ENCODE data around the gene CDX1. TPM values are rescaled to one million over a fixed set of nuclear protein-coding genes. Genes with fewer than 3 reads are reported as not detected.

Gene CDX1
- polyA plus RNA-seq, 3 donors: not detected

GRCh38 chr5:150160448-150161081, 6.0 kb upstream of the CDX1 start:
- intact Hi-C loops (cut with micrococcal nuclease): loop anchor here in 1 of 2 donors (1.0 kb wide), 1 partner anchor 58 kb away; no protein-coding TSS in a partner anchor
- H3K9ac ChIP-seq (ENCODE audit: insufficient read depth, low read length, poor library complexity, severe bottlenecking): no peak overlapping the region

GRCh38 chr5:150161242-150162141, 5.1 kb upstream of the CDX1 start:
- H3K27me3 Mint-ChIP-seq (ENCODE audit: low read depth in 3 of 3): peaks cover 27 to 32% (median 32%) of the 10 kb centered on the region in 3 donors
- peak overlapping the region in 1 of 7 donors; percentile 10 for H3K27ac Mint-ChIP-seq
- intact Hi-C loops (cut with micrococcal nuclease): loop anchor here (1.0 to 2.0 kb wide), 2 partner anchors 55 to 57 kb away; no protein-coding TSS in a partner anchor

More at GRCh38 chr5:150160448-150161081, 6.0 kb upstream of the CDX1 start:
- Histone ChIP-seq H3K36me3 (replicated peaks in 1 of 2; ENCODE audit: control insufficient read depth in 1 of 2, insufficient read depth in 2 of 2, low read length in 2 of 2) (no peaks in the 10 kb centered on the region), H3K4me1 (ENCODE audit: control insufficient read depth in 1 of 2, insufficient read depth in 2 of 2, low read length in 2 of 2) (peaks cover 6 to 8% of the 10 kb centered on the region in 2 donors), H3K9me3 (replicated peaks in 1 of 2; ENCODE audit: control insufficient read depth in 1 of 2, insufficient read depth in 1 of 2, low read length in 2 of 2) (no peaks in the 10 kb centered on the region), H3K4me3 (replicated peaks in 1 of 3; ENCODE audit: low read depth in 2 of 3, low read length in 3 of 3) (no peak overlapping the region), H3K27ac (ENCODE audit: low read depth in 1 of 2, low read length in 2 of 2) (no peak overlapping the region), H4K20me1 (ENCODE audit: insufficient read depth, low read length) (no peaks in the 10 kb centered on the region), H3K4me2 (replicated peaks; ENCODE audit: extremely low read depth, low read length, poor library complexity, severe bottlenecking) (no peak overlapping the region), H3K79me2 (ENCODE audit: insufficient read depth, low read length) (no peaks in the 10 kb centered on the region), H2AFZ (ENCODE audit: insufficient read depth, low read depth, low read length, poor library complexity, severe bottlenecking) (no peak overlapping the region), H3K27me3 (ENCODE audit: control insufficient read depth in 2 of 2, insufficient read depth in 2 of 2, low read length in 2 of 2) (peaks cover 3 to 15% of the 10 kb centered on the region in 2 donors)
- H3K27ac Mint-ChIP-seq: peak overlapping the region in 2 of 7 donors; percentile 10
- WGBS (ENCODE audit: insufficient coverage): 61% methylated on average over 3 of the region's 5 CpGs
- peaks cover 0 to 3% of the 10 kb centered on the region in 2 donors for H3K36me3 Mint-ChIP-seq
- peaks cover 14% of the 10 kb centered on the region for H3K4me1 Mint-ChIP-seq
- no peak for DNase-seq
- H3K4me3 Mint-ChIP-seq: no peak overlapping the region
- TF ChIP-seq, protein P1, sequence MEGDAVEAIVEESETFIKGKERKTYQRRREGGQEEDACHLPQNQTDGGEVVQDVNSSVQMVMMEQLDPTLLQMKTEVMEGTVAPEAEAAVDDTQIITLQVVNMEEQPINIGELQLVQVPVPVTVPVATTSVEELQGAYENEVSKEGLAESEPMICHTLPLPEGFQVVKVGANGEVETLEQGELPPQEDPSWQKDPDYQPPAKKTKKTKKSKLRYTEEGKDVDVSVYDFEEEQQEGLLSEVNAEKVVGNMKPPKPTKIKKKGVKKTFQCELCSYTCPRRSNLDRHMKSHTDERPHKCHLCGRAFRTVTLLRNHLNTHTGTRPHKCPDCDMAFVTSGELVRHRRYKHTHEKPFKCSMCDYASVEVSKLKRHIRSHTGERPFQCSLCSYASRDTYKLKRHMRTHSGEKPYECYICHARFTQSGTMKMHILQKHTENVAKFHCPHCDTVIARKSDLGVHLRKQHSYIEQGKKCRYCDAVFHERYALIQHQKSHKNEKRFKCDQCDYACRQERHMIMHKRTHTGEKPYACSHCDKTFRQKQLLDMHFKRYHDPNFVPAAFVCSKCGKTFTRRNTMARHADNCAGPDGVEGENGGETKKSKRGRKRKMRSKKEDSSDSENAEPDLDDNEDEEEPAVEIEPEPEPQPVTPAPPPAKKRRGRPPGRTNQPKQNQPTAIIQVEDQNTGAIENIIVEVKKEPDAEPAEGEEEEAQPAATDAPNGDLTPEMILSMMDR (IDR thresholded peaks at IDR 0.05): no peak
- H3K9me3 Mint-ChIP-seq: peaks cover 0 to 1% (median 0%) of the 10 kb centered on the region in 7 donors
- H3K27me3 Mint-ChIP-seq (ENCODE audit: low read depth in 3 of 3): peaks cover 25 to 32% (median 31%) of the 10 kb centered on the region in 3 donors

More at GRCh38 chr5:150161242-150162141, 5.1 kb upstream of the CDX1 start:
- Histone ChIP-seq H4K20me1 (ENCODE audit: insufficient read depth, low read length) (no peaks in the 10 kb centered on the region), H3K27ac (ENCODE audit: low read depth in 1 of 2, low read length in 2 of 2) (no peak overlapping the region), H3K9ac (ENCODE audit: insufficient read depth, low read length, poor library complexity, severe bottlenecking) (no peak overlapping the region), H3K27me3 (ENCODE audit: control insufficient read depth in 2 of 2, insufficient read depth in 2 of 2, low read length in 2 of 2) (peaks cover 11 to 15% of the 10 kb centered on the region in 2 donors), H3K9me3 (replicated peaks in 1 of 2; ENCODE audit: control insufficient read depth in 1 of 2, insufficient read depth in 1 of 2, low read length in 2 of 2) (no peaks in the 10 kb centered on the region), H3K36me3 (replicated peaks in 1 of 2; ENCODE audit: control insufficient read depth in 1 of 2, insufficient read depth in 2 of 2, low read length in 2 of 2) (no peaks in the 10 kb centered on the region), H2AFZ (ENCODE audit: insufficient read depth, low read depth, low read length, poor library complexity, severe bottlenecking) (no peak overlapping the region), H3K79me2 (ENCODE audit: insufficient read depth, low read length) (no peaks in the 10 kb centered on the region), H3K4me2 (replicated peaks; ENCODE audit: extremely low read depth, low read length, poor library complexity, severe bottlenecking) (no peak overlapping the region), H3K4me1 (ENCODE audit: control insufficient read depth in 1 of 2, insufficient read depth in 2 of 2, low read length in 2 of 2) (no peaks in the 10 kb centered on the region), H3K4me3 (replicated peaks in 1 of 3; ENCODE audit: low read depth in 2 of 3, low read length in 3 of 3) (no peak overlapping the region)
- Mint-ChIP-seq H3K4me3 (peak overlapping the region in 1 of 2 donors; percentile 21), H3K9me3 (peaks cover 0 to 3% (median 0%) of the 10 kb centered on the region in 7 donors), H3K36me3 (no peaks in the 10 kb centered on the region), H3K4me1 (peaks cover 6% of the 10 kb centered on the region)
- WGBS (ENCODE audit: insufficient coverage): 50% methylated on average over 8 of the region's 14 CpGs
- TF ChIP-seq, protein P1 (IDR thresholded peaks at IDR 0.05): peak; percentile 96
- peak; percentile 41 to 65 (median 60) for DNase-seq
